ACC112 (cell line): ENCODE measurements around the gene ATP13A1.

Experiments
- H2AFZ ChIP-seq: fragments of 200-600 bp; sonication (generic); one replicate; pipeline ENCODE4 v1.6.0; 2017; ENCODE audit warnings: antibody characterized with exemption, low read length; ENCODE audit not compliant: unreplicated experiment
- H3K27ac ChIP-seq: fragments of 200-600 bp; sonication (generic); 2 replicates; pipeline ENCODE4 v1.5.1; 2014; ENCODE audit warnings: low read depth, mild to moderate bottlenecking, antibody characterized with exemption, low read length, moderate library complexity
- H3K27me3 ChIP-seq: fragments of 200-600 bp; sonication (generic); 2 replicates; pipeline ENCODE4 v1.6.1; 2014; ENCODE audit warnings: mild to moderate bottlenecking, antibody characterized with exemption, low read length, moderate library complexity, mixed read lengths; ENCODE audit not compliant: insufficient read depth
- H3K36me3 ChIP-seq: fragments of 200-600 bp; sonication (generic); 2 replicates; pipeline ENCODE4 v1.6.1; 2016; ENCODE audit warnings: mild to moderate bottlenecking, antibody characterized with exemption, low read length, moderate library complexity, mixed read lengths; ENCODE audit not compliant: insufficient read depth
- H3K4me1 ChIP-seq: fragments of 200-600 bp; sonication (generic); one replicate; pipeline ENCODE4 v1.6.1; 2016; ENCODE audit warnings: low read length, mixed read lengths; ENCODE audit not compliant: insufficient read depth, unreplicated experiment, control insufficient read depth
- H3K4me3 ChIP-seq: fragments of 200-600 bp; sonication (generic); 2 replicates; pipeline ENCODE4 v1.5.1; 2014; ENCODE audit warnings: mild to moderate bottlenecking, low read depth, low read length
- H3K79me2 ChIP-seq: fragments of 200-600 bp; sonication (generic); one replicate; pipeline ENCODE4 v1.6.0; 2016; ENCODE audit warnings: low read length; ENCODE audit not compliant: control insufficient read depth, unreplicated experiment, insufficient read depth

The ATP13A1 gene

DNA sequence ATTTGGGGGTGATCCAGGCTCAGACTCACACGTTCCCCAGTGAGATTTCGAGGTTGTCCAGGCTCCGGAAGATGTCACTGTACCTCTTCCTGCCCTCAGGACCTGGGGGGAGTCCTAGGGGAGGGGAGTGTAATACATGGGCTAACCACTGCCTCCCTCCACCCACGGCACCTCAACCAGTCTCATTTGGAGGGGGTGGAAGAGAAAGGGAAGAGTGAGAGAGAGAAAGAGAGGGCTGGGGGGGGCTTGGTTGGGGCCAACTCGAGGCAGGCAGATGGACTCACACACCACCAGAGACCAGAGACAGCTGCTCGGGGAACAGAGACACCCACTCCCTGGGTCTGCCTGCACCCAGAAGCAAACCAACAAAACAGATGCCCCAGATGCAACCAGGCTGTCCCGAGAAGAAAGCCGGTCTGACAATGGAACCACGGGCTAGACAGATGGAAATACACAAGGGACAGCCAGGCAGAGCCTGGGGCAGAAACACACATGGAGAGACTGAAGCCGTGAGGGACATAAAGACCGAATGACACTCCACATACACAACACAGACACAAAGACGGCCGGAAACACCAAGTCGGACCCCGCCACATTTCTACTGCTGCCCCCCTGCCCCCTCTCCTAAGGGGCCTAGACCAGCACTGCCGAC lies 20.8 kb downstream of the ATP13A1 start:
- Histone ChIP-seq H3K36me3 (no peaks in the 10 kb centered on the region), H3K27me3 (no peaks in the 10 kb centered on the region), H3K27ac (no peak overlapping the region), H3K4me1 (no peaks in the 10 kb centered on the region), H3K79me2 (no peaks in the 10 kb centered on the region), H2AFZ (peak overlapping the region; percentile 75), H3K4me3 (peak overlapping the region; percentile 98)

DNA sequence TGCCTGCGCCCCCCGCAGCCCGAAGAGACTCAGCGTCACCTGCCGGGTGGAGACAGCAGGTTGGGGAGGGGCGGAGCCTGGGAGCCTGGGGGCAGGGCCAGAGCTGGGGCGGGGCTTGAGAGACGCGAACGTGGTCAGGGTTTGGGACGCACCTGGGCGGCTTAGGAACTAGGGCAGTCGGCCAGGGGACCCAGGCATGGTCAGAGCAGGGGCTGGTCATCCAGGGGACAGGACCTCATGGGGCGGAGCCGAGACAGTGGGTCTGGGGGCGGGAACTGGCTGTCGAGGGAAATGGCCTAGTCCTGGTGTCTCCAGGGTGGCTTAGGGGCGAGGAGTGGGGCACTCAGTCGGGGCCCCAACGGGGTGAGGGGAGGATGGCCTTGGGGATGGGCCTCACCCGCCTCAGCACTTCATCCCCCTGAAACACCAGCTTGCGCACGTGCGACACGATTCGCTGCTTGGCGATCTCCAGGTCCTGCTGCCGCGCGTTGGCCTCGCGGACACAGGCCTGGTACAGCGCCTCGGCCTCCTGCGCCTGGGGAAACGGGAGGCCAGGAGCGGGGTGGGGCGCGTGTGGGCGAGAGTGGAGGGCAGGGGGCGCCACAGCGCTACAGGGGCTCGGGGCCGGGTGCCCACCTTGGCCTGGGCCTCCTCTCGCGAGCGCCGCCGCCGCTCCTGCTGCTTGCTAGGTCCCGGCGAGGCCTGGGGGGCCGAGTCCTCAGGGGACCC lies 25.8 kb downstream of the ATP13A1 start:
- H3K27me3 ChIP-seq = no peaks in the 10 kb centered on the region
- no peak overlapping the region for H3K4me3 ChIP-seq
- no peaks in the 10 kb centered on the region for H3K79me2 ChIP-seq
- H2AFZ ChIP-seq = no peak overlapping the region
- H3K4me1 ChIP-seq = no peaks in the 10 kb centered on the region
- H3K27ac ChIP-seq = no peak overlapping the region
- peaks cover 6% of the 10 kb centered on the region; the same call in 1 of the 2 replicates for H3K36me3 ChIP-seq

DNA sequence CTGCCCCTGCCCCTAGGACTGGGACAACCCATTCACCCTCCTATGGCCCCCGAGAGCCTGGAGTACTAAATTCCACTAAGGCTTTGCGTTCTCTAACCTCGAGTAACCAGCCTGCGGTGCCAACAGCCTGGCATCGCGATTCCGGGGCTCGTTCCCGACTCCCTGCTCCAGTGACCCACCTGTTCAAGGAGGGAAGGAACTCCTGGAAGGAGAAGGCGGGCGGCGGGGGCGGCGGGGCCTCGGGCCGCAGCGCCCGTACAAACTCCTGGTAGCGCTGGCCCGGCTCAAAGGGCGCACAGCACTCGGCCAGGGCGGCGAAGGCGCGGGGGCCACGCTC lies 26.3 kb downstream of the ATP13A1 start:
- Histone ChIP-seq H3K4me1 (no peaks in the 10 kb centered on the region), H3K4me3 (no peak overlapping the region), H3K79me2 (no peaks in the 10 kb centered on the region), H3K36me3 (peaks cover 6% of the 10 kb centered on the region; the same call in 1 of the 2 replicates), H3K27me3 (no peaks in the 10 kb centered on the region), H2AFZ (no peak overlapping the region), H3K27ac (no peak overlapping the region)

DNA sequence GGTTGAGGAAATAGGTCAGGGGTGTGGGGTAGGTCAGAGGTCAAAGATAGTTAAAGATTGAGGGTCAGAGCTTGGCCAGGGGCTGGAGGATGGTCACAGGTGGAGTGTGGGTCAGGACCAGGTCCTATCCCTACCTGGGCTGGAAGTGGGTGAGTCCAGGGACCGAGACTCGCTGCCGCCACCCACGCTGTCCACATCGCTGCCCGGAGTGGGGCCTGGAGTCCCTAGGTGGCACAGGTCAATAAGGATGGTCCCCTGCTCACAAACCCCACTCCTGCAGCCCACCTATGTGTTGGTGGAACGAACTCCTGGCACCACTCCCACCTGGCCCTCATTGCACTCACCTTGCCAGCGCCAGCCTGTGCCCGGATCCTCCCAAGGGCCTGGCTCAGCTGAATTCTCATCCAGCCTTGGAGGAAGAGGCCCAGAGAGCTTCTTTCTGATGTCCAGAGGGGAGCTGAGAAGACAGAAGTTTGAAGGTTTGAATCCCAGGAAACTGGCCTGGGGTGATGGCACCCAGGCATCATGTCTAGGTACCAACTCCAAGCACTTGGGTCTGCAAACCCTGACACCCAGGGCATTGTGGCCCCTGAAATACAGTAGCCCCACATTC lies 26.8 kb downstream of the ATP13A1 start:
- Histone ChIP-seq H3K79me2 (no peaks in the 10 kb centered on the region), H3K27me3 (no peaks in the 10 kb centered on the region), H3K27ac (no peak overlapping the region), H3K36me3 (peaks cover 6% of the 10 kb centered on the region; the same call in 1 of the 2 replicates), H3K4me1 (no peaks in the 10 kb centered on the region), H3K4me3 (no peak overlapping the region), H2AFZ (no peak overlapping the region)

DNA sequence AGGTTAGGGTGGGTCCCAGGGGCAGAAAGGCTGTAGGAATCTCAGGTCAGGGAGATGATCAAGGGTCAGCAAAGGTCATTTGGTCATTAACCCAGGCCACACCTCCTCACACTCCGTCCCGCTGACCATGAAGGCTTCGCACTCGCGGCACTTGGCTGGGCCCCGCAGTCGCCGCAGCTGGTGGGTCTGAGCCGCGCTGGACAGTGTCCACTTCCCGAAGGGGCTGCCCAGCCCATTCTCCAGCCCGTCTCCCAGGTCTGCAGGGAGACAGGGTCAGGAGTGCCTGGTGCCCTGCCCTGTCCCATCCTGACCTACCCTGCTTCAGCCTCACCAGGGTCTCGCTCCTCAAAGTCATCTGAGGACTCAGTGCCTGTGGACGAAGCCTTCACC lies 28.2 kb downstream of the ATP13A1 start:
- H3K4me3 ChIP-seq = no peak overlapping the region
- H3K27ac ChIP-seq = no peak overlapping the region
- H3K36me3 ChIP-seq = peaks cover 6% of the 10 kb centered on the region; the same call in 1 of the 2 replicates

DNA sequence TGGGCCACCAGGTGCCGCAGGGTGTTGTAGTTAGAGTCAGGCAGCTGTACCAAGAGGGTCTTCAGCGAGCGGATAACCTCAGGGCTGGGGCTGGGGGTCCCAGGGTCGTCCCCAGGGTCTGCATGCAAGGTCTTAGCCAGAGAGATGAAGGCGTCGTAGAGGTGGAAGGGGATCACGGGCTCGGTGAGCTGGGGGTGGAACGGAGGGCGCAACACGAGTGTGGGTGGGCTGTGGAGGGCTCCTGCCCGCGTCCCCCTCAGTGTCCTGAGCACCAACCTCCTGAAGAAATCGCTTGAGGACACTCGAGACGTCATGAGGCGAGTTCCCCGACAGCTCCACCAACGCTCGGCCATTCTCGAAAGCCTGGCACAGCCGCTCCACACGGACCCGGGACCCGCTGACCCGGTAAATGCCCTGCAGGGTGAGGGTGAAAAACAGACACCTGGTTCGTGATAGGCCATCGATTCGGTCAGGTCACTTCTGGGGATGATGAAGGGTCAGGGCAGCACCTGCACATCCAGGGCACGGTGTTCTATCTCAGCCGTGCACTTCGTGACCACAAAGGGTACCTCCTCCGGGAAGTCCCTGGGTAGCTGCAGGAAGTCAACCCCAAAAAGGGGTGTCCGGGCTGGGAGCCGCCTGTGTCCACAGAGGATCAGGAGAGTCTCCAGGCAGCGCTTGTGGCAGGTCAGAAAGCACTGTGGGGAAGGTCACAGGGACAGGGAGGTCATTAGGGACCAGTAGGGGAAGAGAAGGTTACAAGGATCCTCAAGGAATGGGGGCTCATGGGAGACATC lies 28.8 kb downstream of the ATP13A1 start:
- no peaks in the 10 kb centered on the region for H3K27me3 ChIP-seq
- H3K79me2 ChIP-seq = no peaks in the 10 kb centered on the region
- no peak overlapping the region for H3K4me3 ChIP-seq
- no peak overlapping the region for H2AFZ ChIP-seq
- peaks cover 6% of the 10 kb centered on the region; the same call in 1 of the 2 replicates for H3K36me3 ChIP-seq
- no peak overlapping the region for H3K27ac ChIP-seq
- H3K4me1 ChIP-seq = no peaks in the 10 kb centered on the region

More for the DNA sequence above, 28.2 kb downstream of the ATP13A1 start:
- no peaks in the 10 kb centered on the region for H3K27me3 ChIP-seq
- H3K4me1 ChIP-seq = no peaks in the 10 kb centered on the region
- no peak overlapping the region for H2AFZ ChIP-seq
- no peaks in the 10 kb centered on the region for H3K79me2 ChIP-seq

DNA sequence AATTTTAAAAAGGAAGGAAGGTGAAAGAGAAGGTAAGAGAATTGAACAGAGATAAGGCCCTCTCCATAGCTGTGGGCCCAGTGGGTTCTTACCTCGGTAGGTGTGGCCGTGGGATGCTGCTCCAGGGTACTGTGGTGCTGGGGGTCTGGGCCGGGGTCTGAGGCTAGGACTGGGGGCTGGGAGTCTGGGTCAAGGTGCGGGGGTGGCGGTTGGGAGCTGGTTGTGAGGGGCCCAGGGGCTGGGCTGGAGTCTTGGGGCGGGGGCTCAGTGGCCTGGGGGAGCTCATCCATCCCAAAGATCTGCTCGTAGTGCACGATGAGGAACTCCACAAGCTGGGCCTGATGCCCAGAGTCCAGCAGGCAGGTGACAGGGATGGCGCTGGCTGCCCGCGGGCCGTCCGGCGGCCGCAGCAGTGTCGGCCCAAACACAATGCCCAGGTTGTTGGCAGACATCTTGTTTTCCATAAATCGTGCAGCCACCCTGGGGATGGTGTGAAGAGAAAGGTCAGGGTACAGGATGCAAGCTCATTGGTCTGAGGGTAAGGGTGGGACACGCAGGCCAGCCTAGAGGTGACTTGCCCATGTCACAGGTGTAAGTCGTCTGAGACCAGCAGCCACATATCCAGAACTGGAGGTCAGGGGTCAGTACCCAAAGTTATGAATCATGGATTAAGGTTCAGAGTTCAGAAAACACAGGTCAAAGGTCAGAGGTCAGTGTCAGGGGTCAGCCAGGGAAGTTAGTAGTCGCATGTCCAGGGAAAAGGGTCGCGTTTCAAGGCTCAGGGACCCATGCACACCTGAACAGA lies 29.6 kb downstream of the ATP13A1 start:
- Histone ChIP-seq H3K36me3 (peaks cover 6% of the 10 kb centered on the region; the same call in 1 of the 2 replicates), H3K27me3 (no peaks in the 10 kb centered on the region), H3K4me1 (no peaks in the 10 kb centered on the region), H3K27ac (no peak overlapping the region), H3K4me3 (no peak overlapping the region), H2AFZ (no peak overlapping the region), H3K79me2 (no peaks in the 10 kb centered on the region)

DNA sequence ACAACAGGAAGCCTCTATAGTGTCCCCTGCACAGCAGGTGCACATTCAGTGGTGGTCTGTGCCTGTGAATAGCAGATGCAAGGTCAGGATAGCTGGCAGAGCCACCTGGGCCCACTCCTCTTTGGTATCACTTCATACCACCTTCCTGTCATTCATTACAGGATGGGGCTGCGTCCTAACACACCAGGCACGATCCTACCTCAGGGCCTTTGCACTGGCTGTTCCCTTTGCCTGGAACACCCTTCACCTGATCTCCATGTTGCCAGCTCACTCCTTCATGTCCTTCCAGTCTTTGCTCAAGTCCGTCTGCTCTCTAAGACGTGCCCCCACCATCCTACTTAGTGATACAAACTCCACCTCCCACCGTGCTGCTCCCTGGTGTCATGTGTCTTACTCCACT lies 30.8 kb downstream of the ATP13A1 start:
- no peaks in the 10 kb centered on the region for H3K79me2 ChIP-seq
- H3K4me3 ChIP-seq = no peak overlapping the region
- no peak overlapping the region for H2AFZ ChIP-seq
- no peaks in the 10 kb centered on the region for H3K4me1 ChIP-seq
- H3K27me3 ChIP-seq = no peaks in the 10 kb centered on the region
- H3K27ac ChIP-seq = no peak overlapping the region
- H3K36me3 ChIP-seq = peaks cover 6% of the 10 kb centered on the region; the same call in 1 of the 2 replicates

DNA sequence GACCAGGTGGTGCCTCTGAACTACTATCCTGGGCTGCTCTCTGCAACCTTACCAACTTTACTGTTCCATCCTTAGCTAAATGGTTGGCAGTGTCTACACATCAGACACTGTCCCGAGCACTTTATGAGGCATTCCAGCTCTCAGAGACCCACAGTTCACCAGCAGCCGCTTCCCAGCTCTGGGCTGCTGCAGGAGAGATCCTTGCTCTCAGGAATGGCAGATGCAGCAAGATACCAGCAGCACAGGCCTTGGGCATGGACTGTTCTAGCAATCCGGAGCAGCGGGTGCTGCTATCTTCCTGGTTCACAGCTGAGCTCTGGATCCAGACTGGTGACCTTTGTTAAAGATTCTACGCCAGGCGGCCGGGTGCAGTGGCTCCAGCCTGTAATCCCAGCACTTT lies 32.1 kb downstream of the ATP13A1 start:
- no peak overlapping the region for H3K27ac ChIP-seq
- H2AFZ ChIP-seq = no peak overlapping the region
- H3K79me2 ChIP-seq = no peaks in the 10 kb centered on the region
- H3K27me3 ChIP-seq = no peaks in the 10 kb centered on the region
- no peaks in the 10 kb centered on the region for H3K4me1 ChIP-seq
- peaks cover 6% of the 10 kb centered on the region; the same call in 1 of the 2 replicates for H3K36me3 ChIP-seq
- no peak overlapping the region for H3K4me3 ChIP-seq

DNA sequence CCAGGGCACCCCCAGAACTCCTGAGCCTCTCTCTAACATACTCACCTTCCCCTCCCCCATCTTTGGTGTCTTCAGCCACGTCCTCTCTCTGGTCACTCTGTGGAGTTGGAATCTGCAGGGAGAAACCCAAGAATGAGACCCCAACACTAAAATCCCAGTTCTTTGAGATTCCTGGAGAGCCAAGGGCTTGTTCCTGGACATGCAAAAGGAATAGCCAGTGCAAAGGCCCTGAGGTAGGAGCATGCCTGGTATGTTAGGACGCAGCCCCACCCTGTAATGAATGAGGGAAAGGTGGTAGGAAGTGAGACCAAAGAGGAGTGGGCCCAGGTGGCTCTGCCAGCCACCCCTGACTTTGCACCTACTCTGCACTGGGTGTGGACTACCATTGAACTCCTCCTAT lies 33.0 kb downstream of the ATP13A1 start:
- Histone ChIP-seq H3K27me3 (no peaks in the 10 kb centered on the region), H3K4me3 (no peak overlapping the region), H3K36me3 (peaks cover 6% of the 10 kb centered on the region; the same call in 1 of the 2 replicates), H3K4me1 (no peaks in the 10 kb centered on the region), H3K27ac (no peak overlapping the region), H3K79me2 (no peaks in the 10 kb centered on the region), H2AFZ (no peak overlapping the region)
